AG10803 (cell line): ENCODE results near the gene FAM120B.

ENCODE experiments used
- DNase-seq: peaks from one replicate; pipeline ENCODE4 v3.0.0; 2010; ENCODE audit warnings: low read depth
- H3K4me3 ChIP-seq: 2 replicates; pipeline ENCODE4 v1.5.1; 2011; ENCODE audit warnings: mild to moderate bottlenecking, low read length, control low read depth
- CTCF ChIP-seq: conservative IDR thresholded peaks from 2 replicates; pipeline ENCODE4 v1.5.1; 2011; ENCODE audit warnings: mild to moderate bottlenecking, low read length, control low read depth, inconsistent platforms

Gene FAM120B

GRCh38 chr6:170279426-170279825, 27.1 kb upstream of the FAM120B start:
- no peak overlapping the region for H3K4me3 ChIP-seq
- no peak for TF ChIP-seq CTCF
- DNase-seq = no peak

GRCh38 chr6:170279977-170280688, 26.4 kb upstream of the FAM120B start:
- no peak for TF ChIP-seq CTCF
- H3K4me3 ChIP-seq = peak overlapping the region; percentile 63
- DNase-seq = peak; percentile 44

- peak overlapping the region; percentile 63 for H3K4me3 ChIP-seq
Measured at GRCh38 chr6:170280689-170281045, 25.9 kb upstream of the FAM120B start.

GRCh38 chr6:170281331-170282292, 24.9 kb upstream of the FAM120B start:
- TF ChIP-seq CTCF = no peak
- no peak overlapping the region for H3K4me3 ChIP-seq
- DNase-seq = no peak

More at GRCh38 chr6:170280689-170281045, 25.9 kb upstream of the FAM120B start:
- TF ChIP-seq CTCF = 0 out of 2 replicates have a peak, but pooled peaks have one; percentile 1
- no peak for DNase-seq

- DNase-seq = no peak
- H3K4me3 ChIP-seq = no peak overlapping the region
- no peak for TF ChIP-seq CTCF
Measured at GRCh38 chr6:170282512-170283158, 23.9 kb upstream of the FAM120B start.

GRCh38 chr6:170283212-170284081, 23.1 kb upstream of the FAM120B start:
- no peak for DNase-seq
- H3K4me3 ChIP-seq = no peak overlapping the region
- no peak for TF ChIP-seq CTCF
